Large intestine (tissue), 3 donors: ENCODE data around the gene MXRA7. TPM values are rescaled to one million over a fixed set of nuclear protein-coding genes. Genes with fewer than 3 reads are reported as not detected.
"Not testable (repeated sequence)": the region's sequence is repeated elsewhere in the genome, so short reads cannot be mapped to it uniquely, and the experiment has no call there.

Experiments
- DNase-seq, 2 donors: peaks; one replicate each; pipeline versions ENCODE4 v3.0.0 to v3.0.0-alpha.2; 2013
- H3K27ac ChIP-seq: one replicate; pipeline ENCODE4 v1.5.1; 2013; ENCODE audit warnings: low read length
- H3K27me3 ChIP-seq: 2 replicates; pipeline ENCODE4 v1.6.1; 2013; ENCODE audit warnings: low read length; ENCODE audit not compliant: control insufficient read depth, insufficient read depth
- H3K36me3 ChIP-seq: 2 replicates; pipeline ENCODE4 v1.6.1; 2013; ENCODE audit warnings: low read length; ENCODE audit not compliant: control insufficient read depth, insufficient read depth
- H3K4me1 ChIP-seq: one replicate; pipeline ENCODE4 v1.6.1; 2013; ENCODE audit warnings: low read length; ENCODE audit not compliant: control insufficient read depth, insufficient read depth
- H3K4me3 ChIP-seq: one replicate; pipeline ENCODE4 v1.5.1; 2013; ENCODE audit warnings: low read length
- H3K9me3 ChIP-seq: one replicate; pipeline ENCODE4 v1.6.1; 2013; ENCODE audit warnings: mild to moderate bottlenecking, low read depth, low read length, moderate library complexity; ENCODE audit not compliant: control insufficient read depth
- WGBS: methylation state at CpG from one replicate; pipeline ENCODE4 v1.1.5; 2013; ENCODE audit warnings: low lambda C conversion rate; ENCODE audit not compliant: insufficient coverage; 5-methylcytosine and 5-hydroxymethylcytosine counted together
- polyA plus RNA-seq: library from polyadenylated mRNA; unstranded; fragments of 120-200 nt; gene quantifications from one replicate; pipeline ENCODE4 v1.2.1, GENCODE V29; 2013

Gene MXRA7
- polyA plus RNA-seq, 1 donor, result 55.5 TPM

GRCh38 chr17:76646712-76647111 is 64.1 kb downstream of the MXRA7 start:
- WGBS, result 91% methylated on average over 1 of the region's 1 CpG
- Histone ChIP-seq H3K4me1 (peaks cover 22% of the 10 kb centered on the region), H3K36me3 (no peaks in the 10 kb centered on the region), H3K27me3 (no peaks in the 10 kb centered on the region), H3K27ac (peak overlapping the region; percentile 69), H3K4me3 (no peak overlapping the region), H3K9me3 (peaks cover 4% of the 10 kb centered on the region)
- no peak for DNase-seq

DNA sequence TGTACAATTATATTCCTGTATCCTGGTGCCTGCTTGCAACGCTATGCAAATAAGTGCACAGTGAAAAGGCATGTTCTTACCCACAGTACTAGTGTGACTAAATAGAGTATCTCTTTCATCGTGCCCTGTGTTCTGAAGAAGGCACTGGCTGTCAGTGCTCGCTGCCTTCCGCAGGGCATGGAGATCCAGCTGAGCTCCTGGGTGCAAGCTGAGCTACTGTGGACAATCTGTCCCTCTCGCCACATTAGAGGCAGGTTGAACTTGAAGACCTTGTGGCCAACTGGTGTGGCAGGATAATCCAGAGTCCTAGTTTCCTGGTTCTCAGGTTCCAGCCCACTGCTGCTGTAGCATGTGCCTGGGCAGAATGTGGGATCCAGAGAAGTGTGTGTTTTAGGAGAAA is 65.3 kb downstream of the MXRA7 start:
- Histone ChIP-seq H3K9me3 (peaks cover 4% of the 10 kb centered on the region), H3K27ac (peak overlapping the region; percentile 69), H3K4me1 (peaks cover 22% of the 10 kb centered on the region), H3K27me3 (no peaks in the 10 kb centered on the region), H3K4me3 (no peak overlapping the region), H3K36me3 (no peaks in the 10 kb centered on the region)
- WGBS, result no CpG with 5 or more reads among the region's 5 CpGs
- DNase-seq, result peak in 1 of 2 donors; percentile 51

DNA sequence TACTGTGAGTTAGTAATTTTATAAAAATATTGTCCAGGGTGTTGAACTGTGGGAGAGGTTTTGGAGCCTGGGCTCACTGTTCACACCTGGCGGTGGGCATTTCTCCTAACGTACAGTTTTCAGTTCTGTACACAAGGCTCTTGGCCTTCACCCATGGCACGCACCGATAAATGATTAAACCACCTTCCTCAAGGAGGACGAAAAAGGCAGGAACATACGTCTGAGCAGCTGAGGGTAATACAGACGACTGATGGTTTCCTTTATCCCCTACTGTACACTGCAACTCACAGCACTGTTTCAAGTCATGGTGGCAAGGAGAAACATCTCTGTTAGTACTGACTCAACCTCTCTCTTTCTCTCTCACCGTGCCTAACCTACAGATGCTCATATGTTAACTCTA is 65.8 kb downstream of the MXRA7 start:
- DNase-seq, result peak; percentile 43 to 71
- 40% methylated on average over 1 of the region's 8 CpGs for WGBS
- Histone ChIP-seq H3K36me3 (no peaks in the 10 kb centered on the region), H3K4me3 (no peak overlapping the region), H3K9me3 (peaks cover 4% of the 10 kb centered on the region), H3K27ac (peak overlapping the region; percentile 69), H3K4me1 (peaks cover 22% of the 10 kb centered on the region), H3K27me3 (no peaks in the 10 kb centered on the region)

DNA sequence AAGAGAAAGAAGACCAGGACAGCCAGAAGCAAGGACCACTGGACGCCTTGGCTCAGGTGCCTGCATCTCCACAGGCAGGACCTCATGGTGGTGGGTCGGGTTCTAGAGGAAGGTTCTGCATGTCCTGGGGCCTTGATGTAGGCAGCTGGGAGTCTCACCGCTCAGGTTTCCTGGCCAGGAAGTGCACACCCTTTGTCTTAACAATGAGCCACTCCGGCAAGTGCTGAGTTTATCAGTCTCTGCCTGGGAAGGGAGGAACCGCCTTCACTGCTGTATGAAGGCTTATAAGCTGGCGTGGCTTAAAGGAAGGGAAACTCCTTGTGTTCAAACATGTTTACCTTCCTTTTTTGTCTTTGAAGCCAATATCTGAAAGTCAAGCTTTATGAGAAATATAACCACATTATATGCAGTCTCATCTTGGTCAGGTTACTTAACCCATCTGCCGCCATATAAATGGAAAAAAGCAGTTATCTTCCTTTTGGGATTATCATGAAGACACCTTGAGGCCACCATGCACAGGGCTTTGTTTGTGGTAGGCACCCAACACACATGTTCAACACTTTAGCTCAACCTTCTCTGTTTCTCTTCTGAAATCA is 67.1 kb downstream of the MXRA7 start, which contains the start of gene ST6GALNAC1:
ST6GALNAC1 (minus strand) TSS at position 205 of the 596 bp plus-strand sequence; CDS start at position 86, 119 bp downstream.
- WGBS, result 80% methylated on average over 1 of the region's 7 CpGs
- H3K27me3 ChIP-seq, result no peaks in the 10 kb centered on the region
- H3K4me3 ChIP-seq, result peak within 1 kb of the TSS; percentile 58
- peaks cover 29% of the 10 kb centered on the region for H3K4me1 ChIP-seq
- peak; percentile 76 to 89 for DNase-seq
- no peaks in the 10 kb centered on the region for H3K36me3 ChIP-seq
- H3K27ac ChIP-seq, result peak within 1 kb of the TSS; percentile 93
- peaks cover 4% of the 10 kb centered on the region for H3K9me3 ChIP-seq

DNA sequence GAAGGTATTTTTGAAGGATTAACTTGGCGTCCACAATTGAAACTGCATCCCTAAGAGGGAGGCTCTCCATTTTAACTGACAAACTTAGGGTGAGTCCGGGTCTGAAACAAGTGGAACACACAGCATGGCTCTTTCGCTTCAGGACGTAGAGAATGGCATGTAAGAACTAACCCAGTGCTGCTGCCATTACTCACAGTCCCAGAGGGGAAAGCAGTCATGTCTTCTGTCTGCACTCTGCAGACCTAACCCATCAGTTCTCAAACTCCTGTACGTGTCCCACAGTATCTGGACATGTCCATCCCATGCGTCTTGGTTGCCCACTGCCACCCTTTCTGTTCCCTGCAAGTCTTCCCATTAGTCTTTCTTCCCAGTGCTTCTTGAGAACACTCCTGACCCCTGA is 67.8 kb downstream of the MXRA7 start:
- Histone ChIP-seq H3K9me3 (peaks cover 4% of the 10 kb centered on the region), H3K27ac (peak overlapping the region; percentile 93), H3K27me3 (no peaks in the 10 kb centered on the region), H3K4me1 (peaks cover 29% of the 10 kb centered on the region), H3K4me3 (peak overlapping the region; percentile 58), H3K36me3 (no peaks in the 10 kb centered on the region)
- 0% methylated on average over 1 of the region's 6 CpGs for whole genome bisulfite sequencing
- DNase-seq, result peak in 1 of 2 donors; percentile 69

DNA sequence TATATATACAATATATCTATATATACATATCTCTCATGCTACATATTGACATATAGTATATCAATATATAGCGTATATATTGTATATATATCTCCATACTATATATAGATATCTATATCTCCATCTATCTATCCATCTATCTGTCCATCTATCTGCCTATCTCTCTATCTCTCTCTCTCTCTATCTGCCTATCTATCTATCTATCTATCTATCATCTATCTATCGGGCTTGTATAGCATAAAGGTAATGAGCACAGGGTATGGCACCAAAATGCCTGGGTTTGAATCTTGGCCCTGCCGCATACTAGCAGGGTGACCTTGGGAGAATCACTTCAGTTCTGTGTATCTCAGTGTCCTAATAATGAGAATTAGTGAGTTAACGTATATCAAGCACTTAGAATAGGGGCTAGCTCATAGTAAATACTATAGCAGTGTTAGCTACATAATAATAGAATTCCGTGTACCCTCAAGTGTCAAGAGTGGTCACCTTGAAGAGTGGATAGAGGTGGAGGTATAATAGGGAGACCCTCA is 68.7 kb downstream of the MXRA7 start:
- Histone ChIP-seq H3K27ac (peak overlapping the region; percentile 93), H3K36me3 (no peaks in the 10 kb centered on the region), H3K27me3 (no peaks in the 10 kb centered on the region), H3K4me3 (peak overlapping the region; percentile 58), H3K9me3 (peaks cover 4% of the 10 kb centered on the region), H3K4me1 (peaks cover 34% of the 10 kb centered on the region)
- WGBS, result 50% methylated on average over 1 of the region's 5 CpGs
- no peak for DNase-seq

GRCh38 chr17:76641501-76641900 is 69.3 kb downstream of the MXRA7 start:
- WGBS, result no CpG with 5 or more reads among the region's 3 CpGs
- H3K27me3 ChIP-seq, result no peaks in the 10 kb centered on the region
- H3K4me3 ChIP-seq, result peak overlapping the region; percentile 58
- peaks cover 2% of the 10 kb centered on the region for H3K9me3 ChIP-seq
- peak; percentile 81 to 88 for DNase-seq
- no peaks in the 10 kb centered on the region for H3K36me3 ChIP-seq
- H3K4me1 ChIP-seq, result peaks cover 34% of the 10 kb centered on the region
- H3K27ac ChIP-seq, result peak overlapping the region; percentile 93

- H3K27ac ChIP-seq, result peak overlapping the region; percentile 93
- H3K36me3 ChIP-seq, result peaks cover 7% of the 10 kb centered on the region
- H3K27me3 ChIP-seq, result no peaks in the 10 kb centered on the region
- peak; percentile 62 to 77 for DNase-seq
- H3K4me1 ChIP-seq, result peaks cover 37% of the 10 kb centered on the region
- peak overlapping the region; percentile 58 for H3K4me3 ChIP-seq
- H3K9me3 ChIP-seq, result no peaks in the 10 kb centered on the region
- 33% methylated on average over 1 of the region's 6 CpGs for WGBS
Measured at GRCh38 chr17:76640550-76641380, 70.0 kb downstream of the MXRA7 start.

GRCh38 chr17:76638263-76638662 is 72.5 kb downstream of the MXRA7 start:
- Histone ChIP-seq H3K27me3 (no peaks in the 10 kb centered on the region), H3K4me1 (peaks cover 30% of the 10 kb centered on the region), H3K27ac (no peak overlapping the region), H3K9me3 (no peaks in the 10 kb centered on the region), H3K36me3 (peaks cover 16% of the 10 kb centered on the region), H3K4me3 (no peak overlapping the region)
- no peak for DNase-seq
- WGBS, result no CpG with 5 or more reads among the region's 10 CpGs

- WGBS, result no CpG with 5 or more reads among the region's 27 CpGs
- H3K4me3 ChIP-seq, H3K9me3 ChIP-seq, H3K27me3 ChIP-seq, DNase-seq: not testable (repeated sequence)
- Histone ChIP-seq H3K36me3 (peaks cover 20% of the 10 kb centered on the region), H3K27ac (peak overlapping the region; percentile 14), H3K4me1 (peaks cover 42% of the 10 kb centered on the region)
Measured at GRCh38 chr17:76636486-76637206, 74.1 kb downstream of the MXRA7 start.
